ENCODE results near the gene DYSF.

- no peak for TF ChIP-seq CTCF (IDR thresholded peaks at IDR 0.05; ENCODE audit: poor library complexity, severe bottlenecking)
- no peak for TF ChIP-seq EZH2 (IDR thresholded peaks at IDR 0.05; ENCODE audit: borderline replicate concordance, insufficient read depth, low read length, poor library complexity, severe bottlenecking)
- no peak for TF ChIP-seq REST (IDR thresholded peaks at IDR 0.05; ENCODE audit: borderline replicate concordance)
- no peak for TF ChIP-seq POLR2AphosphoS5 (IDR thresholded peaks at IDR 0.05)
- TF ChIP-seq MXI1 (conservative IDR thresholded peaks at IDR 0.05; ENCODE audit: poor library complexity, severe bottlenecking), result no peak
- TF ChIP-seq EP300 (conservative IDR thresholded peaks at IDR 0.05; ENCODE audit: poor library complexity, severe bottlenecking), result no peak
- TF ChIP-seq SMC3 (conservative IDR thresholded peaks at IDR 0.05; ENCODE audit: poor library complexity), result no peak
- no peak for TF ChIP-seq RAD21 (conservative IDR thresholded peaks at IDR 0.05)
- no peak for TF ChIP-seq TAF1 (IDR thresholded peaks at IDR 0.05; ENCODE audit: low read depth)
Measured at GRCh38 chr2:71471276-71471675, 17.9 kb downstream of the DYSF start.

Measured in neural cell (in vitro differentiated cells).